Stimulated activated CD4-positive, alpha-beta T cell treated with anti-CD3 and anti-CD28 coated beads, Interleukin-1b, Interleukin-23, amount 100 ng/mL, for 4 hours (primary cell): ENCODE results near the gene KRT23.
A peak's percentile ranks its signal among the peaks of the same experiment; 100 is the strongest.

Experiments
- DNase-seq, 2 donors: peaks; one replicate each; pipeline ENCODE4 v3.0.0-alpha.2; 2020; ENCODE audit warnings: low read depth in 2 of 2

The KRT23 gene

DNA sequence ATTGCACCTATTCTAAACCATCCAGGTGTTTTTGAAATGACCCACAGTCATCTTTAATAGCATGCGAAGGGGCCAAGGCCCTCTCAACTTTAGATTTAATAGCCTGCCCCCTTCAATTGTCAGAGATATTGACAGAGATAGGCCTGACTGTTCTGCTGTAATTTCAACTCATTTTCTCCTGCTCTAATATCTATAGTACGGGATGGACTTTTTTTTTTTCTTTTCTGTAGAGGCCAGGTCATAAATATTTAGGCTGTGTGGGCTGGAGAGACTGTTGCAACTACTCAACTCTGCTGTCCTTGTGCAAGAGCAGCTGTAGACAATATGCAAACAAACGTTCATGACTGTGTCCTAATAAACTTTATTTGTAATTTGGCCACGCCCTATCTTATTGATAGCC is 27.7 kb downstream of the KRT23 start:
- DNase-seq: no peak

GRCh38 chr17:40909351-40909750 is 28.1 kb downstream of the KRT23 start:
- peak; percentile 38 to 43 for DNase-seq

GRCh38 chr17:40906613-40907012 is 30.8 kb downstream of the KRT23 start:
- DNase-seq: no peak

GRCh38 chr17:40905370-40905769 is 32.1 kb downstream of the KRT23 start:
- no peak for DNase-seq

- DNase-seq: no peak
Measured at GRCh38 chr17:40903129-40903847, 34.2 kb downstream of the KRT23 start.

DNA sequence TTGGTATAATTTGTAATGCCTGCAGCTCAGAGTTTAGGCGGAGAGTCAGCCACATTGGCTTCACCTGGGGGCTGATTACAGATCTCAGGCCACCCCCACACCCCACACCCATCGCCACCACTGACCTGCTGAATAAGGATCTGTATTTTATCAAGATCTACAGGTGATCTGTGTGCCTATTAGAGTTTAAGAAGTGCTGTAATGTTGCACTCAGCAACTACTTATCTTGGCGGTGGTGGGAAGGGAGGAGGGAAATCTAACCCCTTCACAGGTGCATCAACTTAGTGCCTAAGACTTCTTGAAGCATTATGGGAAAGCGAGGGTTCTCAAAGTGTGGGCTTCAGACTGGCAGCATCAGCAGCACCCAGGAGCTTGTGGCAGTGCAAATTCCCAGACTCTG is 34.9 kb downstream of the KRT23 start:
- DNase-seq: no peak

GRCh38 chr17:40901981-40902474 is 35.4 kb downstream of the KRT23 start:
- no peak for DNase-seq

DNA sequence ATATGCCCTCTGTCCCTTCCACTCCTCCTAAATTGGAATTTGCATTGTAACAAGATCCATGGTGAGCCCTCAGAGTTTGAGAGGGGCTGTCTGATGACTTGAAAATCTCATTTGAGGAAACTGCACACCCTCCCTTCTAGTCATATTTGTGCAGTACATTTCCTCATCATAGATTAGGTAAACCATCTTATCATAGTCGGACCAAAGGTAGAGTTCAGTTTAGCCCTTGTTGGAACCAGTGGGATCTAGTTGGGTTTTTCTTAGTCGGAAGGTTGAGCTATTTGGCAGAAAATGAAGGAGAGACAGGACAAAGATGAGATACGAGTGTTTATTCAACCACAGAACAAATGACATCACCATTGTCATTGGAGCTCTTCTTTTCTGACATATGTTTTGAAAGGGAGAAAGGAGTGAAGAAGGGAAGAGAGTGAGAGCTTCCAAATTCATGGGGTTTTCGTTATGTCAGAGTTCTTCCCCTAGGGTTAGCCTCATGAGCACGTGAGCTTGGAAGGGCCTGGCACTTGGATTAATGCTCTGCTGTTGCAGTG is 36.6 kb downstream of the KRT23 start:
- no peak for DNase-seq

- DNase-seq: no peak
Measured at GRCh38 chr17:40896916-40897455, 40.5 kb downstream of the KRT23 start.

DNA sequence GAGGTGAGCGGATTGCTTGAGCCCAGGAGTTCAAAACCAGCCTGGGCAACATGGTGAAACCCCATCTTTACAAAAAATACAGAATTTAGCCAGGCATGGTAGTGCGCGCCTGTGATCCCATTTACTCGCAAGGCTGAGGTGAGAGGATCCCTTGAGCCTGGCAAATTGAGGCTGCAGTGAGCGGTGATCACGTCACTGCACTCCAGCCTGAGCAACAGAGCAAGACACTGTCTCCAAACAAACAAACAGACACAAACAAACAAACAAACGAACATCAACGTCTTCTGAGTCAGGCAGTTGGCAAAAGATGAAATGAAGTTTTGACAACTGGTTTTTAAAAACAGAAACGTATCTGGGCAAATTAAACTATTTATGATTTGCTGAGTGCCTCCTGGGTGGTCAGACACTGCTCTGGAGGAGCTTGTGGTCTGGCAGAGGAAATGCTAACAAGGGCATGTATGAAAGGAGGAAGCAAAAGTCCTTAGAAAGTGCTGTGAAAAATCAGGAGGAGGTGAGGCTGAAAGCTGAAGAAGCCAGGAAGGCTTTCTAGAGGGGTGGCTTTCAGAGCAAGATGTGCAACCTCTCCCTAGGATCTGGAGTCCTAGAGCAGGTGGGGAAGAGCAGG is 42.2 kb downstream of the KRT23 start:
- no peak for DNase-seq

DNA sequence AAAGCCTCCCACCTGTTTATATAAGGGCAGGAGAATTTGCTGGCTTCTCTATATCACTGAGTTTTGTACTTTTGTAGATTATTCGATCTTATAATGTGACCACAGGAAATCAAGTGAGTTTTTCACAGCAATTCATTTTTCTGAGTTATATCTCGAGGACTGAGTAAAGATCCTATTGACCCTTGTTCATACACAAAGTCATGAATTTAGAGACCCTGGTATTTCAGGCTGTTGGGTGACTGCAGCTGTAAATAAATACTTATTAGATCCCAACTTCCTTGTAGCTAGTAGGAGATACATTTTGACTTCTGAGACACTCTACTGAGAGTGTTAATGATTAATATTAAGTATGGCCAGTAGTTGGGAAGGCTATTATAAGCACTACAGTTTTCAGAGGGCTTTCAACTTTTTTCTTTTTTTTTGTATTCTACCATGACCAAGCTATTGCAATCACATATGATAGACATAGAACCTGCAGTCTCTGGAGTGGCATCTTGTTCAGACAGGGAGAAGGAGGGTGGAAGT is 49.2 kb downstream of the KRT23 start:
- no peak for DNase-seq

DNA sequence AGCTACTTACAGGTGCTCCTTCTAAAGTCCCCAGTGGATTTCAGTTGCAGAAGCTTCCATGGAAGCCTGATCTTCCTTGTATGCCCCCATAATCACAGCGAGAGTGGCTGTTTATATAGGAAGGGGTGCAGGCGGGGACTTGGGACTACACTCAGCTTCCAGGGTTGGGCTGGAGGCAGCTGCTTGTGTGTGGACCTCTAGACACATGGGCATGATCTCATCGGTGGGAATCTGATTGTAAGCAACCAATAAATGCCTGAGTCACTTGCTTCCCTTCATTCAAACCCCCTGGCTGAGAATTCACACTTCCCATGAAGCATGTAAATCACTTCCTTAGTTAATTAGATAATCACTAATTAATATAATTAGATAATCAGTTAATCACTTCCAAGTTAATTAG is 51.4 kb downstream of the KRT23 start:
- DNase-seq: no peak

GRCh38 chr17:40884708-40885512 is 52.5 kb downstream of the KRT23 start, which contains the start of gene KRT20:
Gene KRT20, minus strand, starts transcription at chr17:40885242. Its CDS starts 57 bp downstream, at chr17:40885185.
- DNase-seq: no peak

DNA sequence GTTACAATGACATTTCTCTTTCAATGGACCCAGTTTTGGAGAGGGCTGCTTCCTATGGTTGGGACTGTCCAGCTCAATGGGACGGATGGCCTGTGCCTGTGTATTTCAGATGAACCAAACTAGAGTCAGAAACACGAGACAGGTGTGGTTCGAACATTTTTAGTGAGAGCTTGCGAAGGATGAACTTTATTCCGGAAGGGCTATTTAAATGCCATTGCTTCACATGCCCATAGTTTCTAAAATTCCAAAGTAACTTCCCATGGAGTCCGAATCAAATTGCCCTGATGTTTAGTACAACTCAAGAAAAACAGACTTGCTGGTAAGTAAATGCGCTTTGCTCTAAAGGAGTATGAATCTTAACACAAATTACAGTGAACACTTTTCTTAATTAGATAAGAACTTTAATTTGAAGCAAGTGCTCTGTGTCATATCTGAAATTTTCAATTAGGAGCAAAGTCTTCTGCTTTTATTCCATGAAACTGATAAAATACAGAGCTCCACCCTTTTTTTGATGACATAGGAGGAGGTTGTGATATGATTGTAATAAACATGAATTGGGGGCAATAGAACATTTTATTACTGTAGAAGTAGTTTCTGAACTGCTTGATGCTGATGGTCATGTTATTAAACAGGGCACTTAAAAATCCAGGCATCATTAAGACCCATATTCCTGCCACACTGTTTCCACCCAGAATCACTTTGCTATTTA is 53.7 kb downstream of the KRT23 start:
- no peak for DNase-seq

- no peak for DNase-seq
Measured at GRCh38 chr17:40883031-40883430, 54.4 kb downstream of the KRT23 start.

DNA sequence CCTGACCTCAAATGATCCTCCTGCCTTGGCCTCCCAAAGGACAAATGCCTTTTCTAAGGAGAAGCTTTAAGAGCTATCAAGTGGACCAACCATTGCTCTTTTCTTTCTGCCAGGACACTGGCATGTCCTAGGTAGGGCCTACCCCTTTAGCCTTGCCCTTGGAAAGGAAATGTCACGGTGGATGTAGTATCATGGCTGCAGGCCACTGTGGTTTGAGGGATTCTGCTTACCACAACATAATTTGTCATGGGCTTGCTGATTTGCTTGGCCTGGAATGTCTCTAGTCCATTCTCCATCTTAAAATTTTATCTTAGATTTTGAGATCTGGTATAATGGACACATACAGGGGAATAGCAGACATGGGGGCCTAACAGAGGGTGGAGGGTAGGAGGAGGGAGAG is 58.4 kb downstream of the KRT23 start:
- DNase-seq: no peak

DNA sequence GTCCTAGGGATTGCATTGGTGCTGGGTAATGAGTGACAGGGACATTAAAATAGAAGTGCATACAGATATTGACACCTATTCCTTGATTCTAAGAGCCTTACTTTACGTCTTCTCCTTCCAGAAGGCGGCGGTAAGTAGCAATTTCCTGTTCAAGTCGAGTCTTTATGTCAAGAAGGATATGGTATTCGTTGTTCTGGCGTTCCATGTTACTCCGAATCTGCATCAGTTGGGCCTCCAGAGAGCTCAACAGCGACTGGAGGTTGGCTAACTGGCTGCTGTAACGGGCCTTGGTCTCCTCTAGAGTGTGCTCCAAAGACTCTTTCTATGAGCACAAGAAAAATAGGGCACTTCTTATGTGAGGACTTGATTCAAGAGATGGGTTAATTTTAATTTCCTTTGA is 59.4 kb downstream of the KRT23 start:
- DNase-seq: no peak

GRCh38 chr17:40873801-40874200 is 63.6 kb downstream of the KRT23 start:
- no peak for DNase-seq

GRCh38 chr17:40873255-40873654 is 64.2 kb downstream of the KRT23 start:
- DNase-seq: no peak
